Upper lobe of left lung (tissue), 6 donors: ENCODE data around the gene EN2. TPM values are rescaled to one million over a fixed set of nuclear protein-coding genes. Genes with fewer than 3 reads are reported as not detected.

ENCODE experiments used
- ATAC-seq, 2 donors: fragments of 200-7000 bp; cut with Tn5 transposase; one replicate each; pipeline ENCODE4 v1.9.1; 2022; ENCODE audit warnings: mild to moderate bottlenecking in 2 of 2, moderate library complexity in 2 of 2; ENCODE audit not compliant: low FRiP score in 2 of 2
- DNase-seq, 2 donors: peaks; one replicate each; pipeline ENCODE4 v3.0.0-alpha.2; 2019 to 2020
- H3K27ac ChIP-seq, 4 donors: fragments of 200-600 bp; sonication (generic); one replicate each; pipeline ENCODE4 v1.5.1; 2016 to 2019
- H3K27me3 ChIP-seq, 4 donors: fragments of 200-600 bp; sonication (generic); one replicate each; pipeline ENCODE4 v1.5.1; 2017 to 2019
- H3K36me3 ChIP-seq, 4 donors: fragments of 200-600 bp; sonication (generic); one replicate each; pipeline ENCODE4 v1.5.1; 2016 to 2019
- H3K4me1 ChIP-seq, 4 donors: fragments of 200-600 bp; sonication (generic); one replicate each; pipeline ENCODE4 v1.5.1; 2018 to 2019
- H3K4me3 ChIP-seq, 4 donors: fragments of 200-600 bp; sonication (generic); one replicate each; pipeline ENCODE4 v1.5.1; 2017 to 2019; ENCODE audit warnings: mild to moderate bottlenecking in 2 of 4, moderate library complexity in 1 of 4
- H3K9me3 ChIP-seq, 4 donors: fragments of 200-600 bp; sonication (generic); one replicate each; pipeline ENCODE4 v1.5.1; 2018 to 2019
- EP300 ChIP-seq, 4 donors: sonication (generic); formaldehyde crosslinking; IDR thresholded peaks; one replicate each; pipeline ENCODE4 v1.5.1; 2017; ENCODE audit warnings: antibody characterized with exemption in 4 of 4, control low read depth in 2 of 4
- POLR2A ChIP-seq, 4 donors: fragments of 450-650 bp; IDR thresholded peaks; one replicate each; pipeline ENCODE4 v1.5.1; 2016 to 2017; ENCODE audit warnings: antibody characterized with exemption in 4 of 4, mild to moderate bottlenecking in 2 of 4
- POLR2AphosphoS5 ChIP-seq, 2 donors: sonication (generic); formaldehyde crosslinking; IDR thresholded peaks; one replicate each; pipeline ENCODE4 v1.5.1; 2017; ENCODE audit warnings: antibody characterized with exemption in 2 of 2
- WGBS, 2 donors: methylation state at CpG; one replicate each; pipeline ENCODE4 v1.1.5; 2017 to 2018; 5-methylcytosine and 5-hydroxymethylcytosine counted together
- total RNA-seq, 6 donors: library from RNA; depleted of rRNA in 4 of 6; stranded (reverse); fragments of >200 nt in 4 of 6; gene quantifications; one replicate each; pipeline versions ENCODE4 v1.1.0 to v1.2.1, GENCODE V29; 2016 to 2021
- TF ChIP-seq, protein P1 (sequence below), 6 experiments: fragments of 450-650 bp in 4 of 6; fragments of 200-600 bp in 2 of 6; sonication (generic) in 2 of 6; IDR thresholded peaks; one replicate each; pipeline ENCODE4 v1.5.1; 2016 to 2019; ENCODE audit warnings: antibody characterized with exemption in 6 of 6
- donor health status: DM: no; HTN: no; CAD: no; lungs with moderate emphysema.
- donor health status: DM: no; HTN: yes; CAD: no; lungs with severe emphysema.

Gene EN2
- total RNA-seq, 6 donors from 2014 or later: not detected

DNA sequence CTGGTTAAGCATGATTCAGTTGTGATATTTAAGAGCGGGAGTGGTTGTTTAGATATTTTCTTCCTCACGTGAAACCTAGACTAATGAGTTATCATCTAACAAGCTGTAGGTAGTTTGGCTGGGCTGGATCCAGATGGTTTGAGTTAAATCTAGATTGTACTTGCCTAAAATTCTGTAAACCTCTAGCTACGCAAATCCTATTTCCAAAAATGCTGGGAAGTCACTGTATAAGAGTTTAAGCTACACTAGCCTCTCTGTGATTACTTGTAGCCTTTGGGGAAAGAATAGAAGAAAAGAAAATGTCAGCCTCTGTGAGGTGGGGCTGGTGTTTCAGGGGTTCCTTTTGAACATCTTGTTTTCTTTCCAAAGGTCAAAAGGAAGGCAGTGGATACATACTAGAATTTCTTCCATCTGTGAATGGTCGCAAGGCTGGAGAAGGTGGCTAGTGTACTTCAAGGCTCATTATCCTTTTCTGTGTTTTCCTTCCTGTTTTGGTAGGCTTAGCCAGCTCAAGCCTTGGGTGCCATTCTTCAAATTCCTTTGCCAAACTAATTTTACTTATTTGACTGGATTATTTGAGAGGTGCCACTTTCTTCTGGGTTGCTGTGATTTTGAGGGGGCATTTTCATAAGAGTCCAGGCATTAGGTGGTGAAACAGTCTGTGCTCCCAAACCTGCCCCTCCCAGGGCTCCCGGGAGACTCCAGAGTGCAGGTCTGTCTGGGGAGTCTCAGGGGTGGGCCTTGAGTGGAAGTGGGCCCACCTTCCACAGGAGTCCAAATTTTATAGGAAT lies 5.2 kb upstream of the EN2 start:
- peaks cover 17 to 69% (median 29%) of the 10 kb centered on the region in 4 donors for H3K4me1 ChIP-seq
- no peaks in the 10 kb centered on the region for H3K36me3 ChIP-seq
- no peak overlapping the region for H3K27ac ChIP-seq
- H3K27me3 ChIP-seq: peaks cover 2 to 91% (median 54%) of the 10 kb centered on the region in 4 donors
- TF ChIP-seq POLR2AphosphoS5 (IDR thresholded peaks at IDR 0.05) (no peak), POLR2A (IDR thresholded peaks at IDR 0.05) (no peak), EP300 (IDR thresholded peaks at IDR 0.05) (no peak)
- TF ChIP-seq, protein P1, sequence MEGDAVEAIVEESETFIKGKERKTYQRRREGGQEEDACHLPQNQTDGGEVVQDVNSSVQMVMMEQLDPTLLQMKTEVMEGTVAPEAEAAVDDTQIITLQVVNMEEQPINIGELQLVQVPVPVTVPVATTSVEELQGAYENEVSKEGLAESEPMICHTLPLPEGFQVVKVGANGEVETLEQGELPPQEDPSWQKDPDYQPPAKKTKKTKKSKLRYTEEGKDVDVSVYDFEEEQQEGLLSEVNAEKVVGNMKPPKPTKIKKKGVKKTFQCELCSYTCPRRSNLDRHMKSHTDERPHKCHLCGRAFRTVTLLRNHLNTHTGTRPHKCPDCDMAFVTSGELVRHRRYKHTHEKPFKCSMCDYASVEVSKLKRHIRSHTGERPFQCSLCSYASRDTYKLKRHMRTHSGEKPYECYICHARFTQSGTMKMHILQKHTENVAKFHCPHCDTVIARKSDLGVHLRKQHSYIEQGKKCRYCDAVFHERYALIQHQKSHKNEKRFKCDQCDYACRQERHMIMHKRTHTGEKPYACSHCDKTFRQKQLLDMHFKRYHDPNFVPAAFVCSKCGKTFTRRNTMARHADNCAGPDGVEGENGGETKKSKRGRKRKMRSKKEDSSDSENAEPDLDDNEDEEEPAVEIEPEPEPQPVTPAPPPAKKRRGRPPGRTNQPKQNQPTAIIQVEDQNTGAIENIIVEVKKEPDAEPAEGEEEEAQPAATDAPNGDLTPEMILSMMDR (IDR thresholded peaks at IDR 0.05): no peak
- DNase-seq (no peak), ATAC-seq (no peak)
- H3K4me3 ChIP-seq: no peak overlapping the region
- 25% methylated on average over 5 of the region's 5 CpGs for WGBS, 2 donors
- H3K9me3 ChIP-seq: no peaks in the 10 kb centered on the region

DNA sequence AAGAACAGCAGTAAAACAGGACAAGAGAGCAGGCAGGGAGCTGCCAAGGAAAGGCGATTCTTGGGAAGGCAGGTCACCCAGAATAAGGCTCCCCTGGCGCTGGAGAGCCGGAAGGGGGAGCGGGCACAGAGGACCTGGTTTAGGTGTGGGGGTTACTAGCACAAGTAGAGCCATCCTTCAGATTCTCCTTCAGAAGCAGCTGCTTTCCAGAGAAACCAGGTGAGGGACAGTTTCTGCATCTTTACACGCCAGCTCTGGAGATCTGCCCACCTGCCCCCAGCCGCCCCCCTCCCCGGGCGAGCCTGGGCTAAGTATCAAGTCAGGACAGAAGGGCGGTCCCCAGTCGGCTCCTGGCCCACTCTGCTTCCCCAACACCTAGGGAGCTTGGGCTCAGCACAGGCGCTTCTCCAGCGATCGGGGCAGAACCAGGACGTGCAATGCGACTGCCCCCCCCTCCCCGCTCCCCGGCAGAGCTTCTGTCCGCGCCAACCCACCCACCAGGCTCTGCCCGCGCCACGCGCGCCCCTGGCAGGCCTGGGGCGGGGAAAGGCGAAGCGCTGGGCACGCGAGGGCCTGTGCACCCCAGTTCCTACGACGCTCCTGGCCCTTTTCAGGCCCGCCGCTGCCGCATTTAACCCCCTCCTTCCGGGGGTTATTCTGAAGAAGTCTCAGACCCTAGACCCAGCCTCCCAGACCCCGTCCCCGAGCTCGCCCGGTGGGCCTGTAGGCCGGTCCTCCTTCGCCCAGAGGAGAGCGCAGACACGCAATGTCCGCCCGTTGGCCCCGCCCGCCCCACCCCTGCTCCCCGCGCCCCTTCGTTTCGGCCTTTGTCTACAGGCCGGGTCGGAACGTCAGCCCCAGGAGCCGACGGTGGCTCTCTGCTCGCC lies 4.4 kb upstream of the EN2 start:
- H3K27me3 ChIP-seq: peaks cover 2 to 91% (median 57%) of the 10 kb centered on the region in 4 donors
- WGBS, 2 donors: 3 to 7% methylated on average over 7 to 28 of the region's 57 CpGs
- H3K4me3 ChIP-seq: no peak overlapping the region
- peaks cover 24 to 70% (median 35%) of the 10 kb centered on the region in 4 donors for H3K4me1 ChIP-seq
- H3K27ac ChIP-seq: no peak overlapping the region
- ATAC-seq: no peak
- no peaks in the 10 kb centered on the region for H3K36me3 ChIP-seq
- TF ChIP-seq, protein P1 (IDR thresholded peaks at IDR 0.05): no peak
- TF ChIP-seq EP300 (IDR thresholded peaks at IDR 0.05): no peak
- no peak for TF ChIP-seq POLR2AphosphoS5 (IDR thresholded peaks at IDR 0.05)
- no peak for TF ChIP-seq POLR2A (IDR thresholded peaks at IDR 0.05)
- peak in 1 of 2 donors; percentile 60 for DNase-seq
- no peaks in the 10 kb centered on the region for H3K9me3 ChIP-seq

DNA sequence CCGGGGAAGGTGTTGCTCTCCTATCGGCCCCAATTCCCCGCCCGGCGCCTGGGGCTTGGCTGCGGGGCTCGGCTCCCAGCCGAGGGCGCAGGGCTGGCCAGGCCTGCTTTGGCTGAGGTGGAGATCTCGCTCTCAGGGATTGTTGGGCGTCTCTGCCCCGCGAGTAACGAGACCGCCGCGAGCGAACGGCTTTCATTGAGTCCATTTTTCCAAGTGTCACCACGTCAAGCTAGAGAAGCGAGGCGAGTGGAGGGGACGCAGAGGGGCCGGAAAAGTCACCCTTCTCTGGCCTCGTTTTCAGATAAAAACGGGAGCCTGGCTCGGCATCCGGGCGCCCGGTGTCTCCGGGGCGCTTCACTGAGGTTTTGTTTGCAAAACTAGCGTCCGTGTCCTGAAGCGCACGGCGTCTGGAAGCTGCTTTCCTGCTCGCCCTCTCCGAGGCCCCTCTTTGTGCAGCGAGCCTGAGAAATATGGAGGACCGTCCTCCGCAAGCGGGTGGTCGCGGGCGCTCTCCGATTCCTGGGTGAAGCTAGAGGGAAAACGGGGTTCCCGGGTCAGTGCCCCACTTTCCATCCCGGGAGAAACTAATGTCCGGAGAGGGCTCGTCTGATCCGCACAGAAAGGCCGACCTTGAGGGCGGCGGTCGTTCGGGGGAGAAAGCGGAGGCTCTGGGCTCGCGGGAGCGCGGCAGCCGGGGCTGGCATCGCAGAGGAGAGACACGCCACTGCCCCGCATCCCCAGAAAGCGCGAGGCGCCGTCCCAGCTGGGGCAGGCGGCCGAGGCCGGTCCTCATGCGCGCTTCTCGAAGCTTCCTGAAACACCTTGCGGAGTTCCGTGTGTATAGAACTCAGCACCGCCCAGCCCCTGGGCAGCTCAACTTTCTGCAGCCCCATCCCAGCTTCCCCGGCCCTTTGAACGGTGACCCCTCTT lies 3.5 kb upstream of the EN2 start:
- Histone ChIP-seq H3K4me3 (no peak overlapping the region), H3K27ac (no peak overlapping the region), H3K36me3 (no peaks in the 10 kb centered on the region), H3K4me1 (peaks cover 29 to 70% (median 37%) of the 10 kb centered on the region in 4 donors), H3K9me3 (no peaks in the 10 kb centered on the region), H3K27me3 (peaks cover 3 to 91% (median 58%) of the 10 kb centered on the region in 4 donors)
- ATAC-seq: no peak
- TF ChIP-seq, protein P1 (IDR thresholded peaks at IDR 0.05): no peak
- TF ChIP-seq POLR2A (IDR thresholded peaks at IDR 0.05) (no peak), EP300 (IDR thresholded peaks at IDR 0.05) (no peak), POLR2AphosphoS5 (IDR thresholded peaks at IDR 0.05) (no peak)
- peak in 1 of 2 donors; percentile 63 for DNase-seq
- 5 to 7% methylated on average over 6 to 69 of the region's 82 CpGs for WGBS, 2 donors

DNA sequence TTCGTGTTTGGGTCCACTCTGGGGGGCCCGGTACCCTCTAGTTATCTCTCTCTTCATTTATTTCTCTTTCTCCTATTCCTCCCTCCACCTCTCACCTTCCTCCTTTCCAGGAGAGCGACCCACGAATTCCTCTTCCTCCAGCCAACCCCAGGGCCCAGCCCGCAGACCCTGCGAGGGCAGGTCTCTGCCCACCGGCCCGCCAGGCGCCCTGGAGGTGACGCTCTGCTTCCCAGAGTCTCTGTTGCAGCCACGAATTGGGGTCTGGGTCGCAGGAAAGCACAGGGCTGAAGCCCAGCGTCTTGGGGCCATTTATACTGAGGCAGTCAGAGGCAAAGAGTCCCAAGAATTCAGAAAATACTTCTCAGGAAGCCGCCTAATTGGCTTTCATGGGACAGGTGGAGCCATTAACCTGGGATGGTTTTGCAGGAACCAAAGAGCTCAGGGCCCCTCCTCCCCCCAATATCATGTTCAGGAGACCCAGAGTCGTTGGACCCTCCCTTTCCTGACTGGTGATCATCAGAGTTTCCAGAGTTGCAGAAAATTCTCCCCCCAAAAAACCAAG lies 2.7 kb upstream of the EN2 start:
- H3K9me3 ChIP-seq: no peaks in the 10 kb centered on the region
- no peaks in the 10 kb centered on the region for H3K36me3 ChIP-seq
- no peak overlapping the region for H3K27ac ChIP-seq
- ATAC-seq (no peak), DNase-seq (peak in 1 of 2 donors; percentile 56)
- H3K4me3 ChIP-seq: no peak overlapping the region
- 4 to 6% methylated on average over 15 of the region's 15 CpGs for WGBS, 2 donors
- peaks cover 29 to 70% (median 33%) of the 10 kb centered on the region in 4 donors for H3K4me1 ChIP-seq
- TF ChIP-seq POLR2AphosphoS5 (IDR thresholded peaks at IDR 0.05): no peak
- TF ChIP-seq, protein P1 (IDR thresholded peaks at IDR 0.05): no peak
- no peak for TF ChIP-seq EP300 (IDR thresholded peaks at IDR 0.05)
- TF ChIP-seq POLR2A (IDR thresholded peaks at IDR 0.05): no peak
- peaks cover 3 to 91% (median 58%) of the 10 kb centered on the region in 4 donors for H3K27me3 ChIP-seq
